ENCODE measurements around the gene OTUD1. TPM values are rescaled to one million over a fixed set of nuclear protein-coding genes. Genes with fewer than 3 reads are reported as not detected.
"Not testable (repeated sequence)": the region's sequence is repeated elsewhere in the genome, so short reads cannot be mapped to it uniquely, and the experiment has no call there.

Gene OTUD1, protein sequence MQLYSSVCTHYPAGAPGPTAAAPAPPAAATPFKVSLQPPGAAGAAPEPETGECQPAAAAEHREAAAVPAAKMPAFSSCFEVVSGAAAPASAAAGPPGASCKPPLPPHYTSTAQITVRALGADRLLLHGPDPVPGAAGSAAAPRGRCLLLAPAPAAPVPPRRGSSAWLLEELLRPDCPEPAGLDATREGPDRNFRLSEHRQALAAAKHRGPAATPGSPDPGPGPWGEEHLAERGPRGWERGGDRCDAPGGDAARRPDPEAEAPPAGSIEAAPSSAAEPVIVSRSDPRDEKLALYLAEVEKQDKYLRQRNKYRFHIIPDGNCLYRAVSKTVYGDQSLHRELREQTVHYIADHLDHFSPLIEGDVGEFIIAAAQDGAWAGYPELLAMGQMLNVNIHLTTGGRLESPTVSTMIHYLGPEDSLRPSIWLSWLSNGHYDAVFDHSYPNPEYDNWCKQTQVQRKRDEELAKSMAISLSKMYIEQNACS
- total RNA-seq (10 to 100 TPM; 19.8 to 23.5 TPM), polyA plus RNA-seq (10 to 100 TPM in 1 of 2 donors, 1 to 10 TPM in 1; 8.0 to 10.4 TPM)
- long read RNA-seq, donor 1, partial matches to known transcripts = 0 of 2 reads
- long read RNA-seq, donor 1, other reads (novel, unspliced or antisense) = 0 of 2 reads
- long read RNA-seq, donor 2, transcript OTUD1-201 (1 exons, 2,933 nt) = major isoform, 52 of 52 reads
- long read RNA-seq, donor 2, partial matches to known transcripts = 0 of 52 reads
- long read RNA-seq, donor 2, other reads (novel, unspliced or antisense) = 0 of 52 reads

DNA sequence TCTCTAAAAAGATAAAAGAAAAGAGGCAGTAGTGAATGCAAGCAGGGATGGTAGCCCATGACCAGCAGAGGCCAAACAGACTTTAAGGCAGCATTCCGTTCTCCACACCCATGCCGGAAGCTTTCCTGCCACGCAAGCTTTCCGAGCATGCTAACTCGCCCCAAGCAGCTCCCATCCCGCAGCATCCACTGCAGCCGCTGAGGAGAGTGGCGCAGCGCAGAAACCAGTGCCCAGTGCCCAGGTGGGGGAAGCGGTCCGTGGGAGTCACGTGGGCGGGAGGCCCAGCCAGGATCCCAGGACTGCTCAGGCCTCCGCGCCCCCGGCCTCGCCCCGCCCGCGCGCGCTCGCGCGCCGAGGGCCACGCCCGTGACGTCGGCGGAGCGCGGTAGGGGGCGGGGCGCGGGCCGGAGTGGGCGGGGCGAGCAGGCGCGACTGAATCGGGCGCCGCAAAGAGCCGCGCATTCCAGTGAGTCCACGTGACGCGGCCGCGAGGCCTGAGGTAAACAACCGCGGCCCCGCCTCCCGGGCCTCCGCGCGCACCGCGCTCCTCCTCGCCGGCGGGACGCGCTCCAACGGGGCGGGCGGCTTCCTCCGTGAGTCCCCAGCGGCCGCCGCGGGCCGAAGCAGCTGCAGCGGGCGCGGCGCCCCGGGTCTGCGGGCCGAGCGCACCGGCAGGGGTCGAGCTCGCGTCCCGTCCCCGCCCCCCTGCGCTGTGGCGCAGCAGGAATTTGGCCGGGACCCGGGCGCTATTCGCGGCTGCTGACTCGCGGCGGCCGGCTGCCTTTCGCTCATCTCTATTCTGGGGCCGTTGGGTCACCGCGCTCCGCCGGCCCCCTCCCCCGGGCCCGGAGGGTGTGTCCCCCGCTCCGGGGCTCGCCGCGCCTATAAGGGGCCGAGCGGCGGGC, at the start of gene OTUD1:
OTUD1 (plus strand) TSS at position 529 of the 905 bp plus-strand sequence. CDS start 383 bp downstream, outside the sequence.
- Histone ChIP-seq H3K4me1 (ENCODE audit: control insufficient read depth in 1 of 2, insufficient read depth in 2 of 2, low read length in 2 of 2) (peaks cover 0 to 3% of the 10 kb centered on the region in 2 donors), H3K36me3 (ENCODE audit: control insufficient read depth in 1 of 2, insufficient read depth in 2 of 2, low read length in 1 of 2) (no peaks in the 10 kb centered on the region), H3K9me3 (ENCODE audit: control insufficient read depth, low read length) (no peaks in the 10 kb centered on the region), H3K4me3 (ENCODE audit: low read length in 2 of 2) (peak within 1 kb of the TSS; percentile 97 to 99), H3K27ac (ENCODE audit: low read depth in 1 of 2, low read length in 2 of 2) (peak within 1 kb of the TSS; percentile 72 to 79), H3K27me3 (ENCODE audit: control insufficient read depth in 1 of 2, insufficient read depth in 2 of 2, low read length in 1 of 2) (no peaks in the 10 kb centered on the region)
- intact Hi-C loops (cut with DNase I) = no loop called here
- peak; percentile 97 for ATAC-seq (ENCODE audit: low FRiP score)
- peak; percentile 98 for DNase-seq
- WGBS, 2 donors = 0 to 1% methylated on average over 63 to 115 of the region's 115 CpGs

DNA sequence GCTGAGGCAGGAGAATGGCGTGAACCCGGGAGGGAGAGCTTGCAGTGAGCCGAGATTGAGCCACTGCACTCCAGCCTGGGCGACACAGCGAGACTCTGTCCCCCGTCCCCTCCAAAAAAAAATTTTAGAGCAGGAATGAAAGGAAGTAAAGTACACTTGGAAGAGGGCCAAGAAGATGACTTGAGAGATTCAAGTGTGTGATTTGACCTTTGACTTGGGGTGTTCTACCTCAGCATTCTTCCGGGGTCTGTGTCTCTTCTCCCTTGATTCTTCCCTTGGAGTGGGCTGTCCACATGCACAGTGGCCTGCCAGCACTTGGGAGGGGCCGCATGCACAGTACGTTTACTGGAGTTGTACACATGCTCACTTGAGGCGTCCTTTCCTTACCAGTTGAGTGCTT, 48.5 kb upstream of the OTUD1 start:
- DNase-seq; ATAC-seq (ENCODE audit: low FRiP score); H3K27me3 ChIP-seq (ENCODE audit: control insufficient read depth in 1 of 2, insufficient read depth in 2 of 2, low read length in 1 of 2); intact Hi-C loops (cut with DNase I); H3K9me3 ChIP-seq (ENCODE audit: control insufficient read depth, low read length); H3K4me3 ChIP-seq (ENCODE audit: low read length in 2 of 2); H3K36me3 ChIP-seq (ENCODE audit: control insufficient read depth in 1 of 2, insufficient read depth in 2 of 2, low read length in 1 of 2); H3K4me1 ChIP-seq (ENCODE audit: control insufficient read depth in 1 of 2, insufficient read depth in 2 of 2, low read length in 2 of 2); H3K27ac ChIP-seq (ENCODE audit: low read depth in 1 of 2, low read length in 2 of 2): not testable (repeated sequence)
- WGBS, 2 donors = 84 to 90% methylated on average over 10 of the region's 10 CpGs

DNA sequence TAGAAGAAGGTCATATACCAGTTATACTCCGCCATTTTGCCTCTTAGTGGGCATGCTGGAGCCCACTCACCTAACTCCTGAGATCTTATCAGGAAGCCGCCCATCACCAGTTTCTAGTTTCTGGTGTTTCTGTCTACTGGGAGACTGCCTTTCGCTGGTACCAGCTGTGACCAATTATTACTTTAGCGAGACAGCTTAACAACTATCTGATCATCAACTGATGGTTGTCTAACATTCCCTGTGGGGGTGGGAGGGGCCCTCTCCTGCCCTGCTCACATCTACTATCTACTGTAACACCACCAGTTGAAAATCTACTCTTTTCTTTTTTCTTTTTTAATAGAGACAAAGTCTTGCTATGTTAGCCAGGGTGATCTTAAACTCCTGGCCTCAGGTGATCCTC, 48.1 kb upstream of the OTUD1 start:
- 90 to 93% methylated on average over 4 of the region's 4 CpGs for WGBS, 2 donors
- no peaks in the 10 kb centered on the region for H3K9me3 ChIP-seq (ENCODE audit: control insufficient read depth, low read length)
- no peaks in the 10 kb centered on the region for H3K27me3 ChIP-seq (ENCODE audit: control insufficient read depth in 1 of 2, insufficient read depth in 2 of 2, low read length in 1 of 2)
- intact Hi-C loops (cut with DNase I) = no loop called here
- no peak overlapping the region for H3K4me3 ChIP-seq (ENCODE audit: low read length in 2 of 2)
- no peak overlapping the region for H3K27ac ChIP-seq (ENCODE audit: low read depth in 1 of 2, low read length in 2 of 2)
- no peak for ATAC-seq (ENCODE audit: low FRiP score)
- DNase-seq = no peak
- H3K36me3 ChIP-seq (ENCODE audit: control insufficient read depth in 1 of 2, insufficient read depth in 2 of 2, low read length in 1 of 2) = no peaks in the 10 kb centered on the region
- no peaks in the 10 kb centered on the region for H3K4me1 ChIP-seq (ENCODE audit: control insufficient read depth in 1 of 2, insufficient read depth in 2 of 2, low read length in 2 of 2)

DNA sequence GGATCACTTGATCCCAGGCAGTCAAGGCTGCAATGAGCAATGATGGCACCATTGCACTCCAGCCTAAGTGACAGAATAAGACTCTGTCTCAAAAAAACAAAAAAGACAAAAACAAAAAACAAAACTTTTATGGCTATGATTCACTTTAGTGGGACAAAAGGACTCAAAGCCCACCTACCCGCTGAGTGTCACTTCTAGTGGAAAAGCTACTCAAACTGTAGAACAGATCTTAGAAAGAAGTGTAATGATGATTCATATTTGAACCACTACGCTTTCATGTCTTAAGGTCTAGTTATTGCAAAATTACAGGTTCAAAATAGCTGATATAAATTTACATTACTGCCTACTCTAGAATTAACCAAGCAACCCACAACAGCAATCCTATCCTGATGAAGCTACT, 47.1 kb upstream of the OTUD1 start:
- Histone ChIP-seq H3K27ac (ENCODE audit: low read depth in 1 of 2, low read length in 2 of 2) (no peak overlapping the region), H3K27me3 (ENCODE audit: control insufficient read depth in 1 of 2, insufficient read depth in 2 of 2, low read length in 1 of 2) (no peaks in the 10 kb centered on the region), H3K36me3 (ENCODE audit: control insufficient read depth in 1 of 2, insufficient read depth in 2 of 2, low read length in 1 of 2) (no peaks in the 10 kb centered on the region), H3K9me3 (ENCODE audit: control insufficient read depth, low read length) (no peaks in the 10 kb centered on the region), H3K4me3 (ENCODE audit: low read length in 2 of 2) (no peak overlapping the region), H3K4me1 (ENCODE audit: control insufficient read depth in 1 of 2, insufficient read depth in 2 of 2, low read length in 2 of 2) (no peaks in the 10 kb centered on the region)
- WGBS, 2 donors = 75 to 94% methylated on average over 2 of the region's 2 CpGs
- intact Hi-C loops (cut with DNase I) = no loop called here
- ATAC-seq (ENCODE audit: low FRiP score) (no peak), DNase-seq (no peak)

DNA sequence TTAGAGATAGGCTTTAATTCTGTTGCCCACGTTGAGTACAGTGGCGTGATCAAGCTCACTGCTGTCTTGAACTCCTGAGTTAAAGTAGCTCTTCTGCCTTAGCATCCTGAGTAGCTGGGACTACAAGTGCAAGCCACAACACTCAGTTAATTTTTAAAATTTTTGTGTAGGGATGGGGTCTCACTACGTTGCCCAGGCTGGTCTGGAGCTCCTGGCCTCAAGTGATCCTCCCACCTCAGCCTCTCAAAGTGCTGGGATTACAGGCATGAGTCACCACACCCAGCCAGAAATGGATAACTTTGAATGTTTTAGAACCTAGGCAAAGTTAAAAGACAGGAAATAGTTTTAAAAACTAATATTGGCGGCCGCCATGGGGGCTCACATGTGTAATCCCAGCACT, 43.9 kb upstream of the OTUD1 start:
- H3K27ac ChIP-seq (ENCODE audit: low read depth in 1 of 2, low read length in 2 of 2) = no peak overlapping the region
- no peaks in the 10 kb centered on the region for H3K9me3 ChIP-seq (ENCODE audit: control insufficient read depth, low read length)
- intact Hi-C loops (cut with DNase I) = no loop called here
- WGBS, 2 donors = 90 to 91% methylated on average over 5 of the region's 5 CpGs
- ATAC-seq (ENCODE audit: low FRiP score) = no peak
- H3K4me1 ChIP-seq (ENCODE audit: control insufficient read depth in 1 of 2, insufficient read depth in 2 of 2, low read length in 2 of 2) = no peaks in the 10 kb centered on the region
- H3K4me3 ChIP-seq (ENCODE audit: low read length in 2 of 2) = no peak overlapping the region
- no peaks in the 10 kb centered on the region for H3K27me3 ChIP-seq (ENCODE audit: control insufficient read depth in 1 of 2, insufficient read depth in 2 of 2, low read length in 1 of 2)
- H3K36me3 ChIP-seq (ENCODE audit: control insufficient read depth in 1 of 2, insufficient read depth in 2 of 2, low read length in 1 of 2) = no peaks in the 10 kb centered on the region
- no peak for DNase-seq

DNA sequence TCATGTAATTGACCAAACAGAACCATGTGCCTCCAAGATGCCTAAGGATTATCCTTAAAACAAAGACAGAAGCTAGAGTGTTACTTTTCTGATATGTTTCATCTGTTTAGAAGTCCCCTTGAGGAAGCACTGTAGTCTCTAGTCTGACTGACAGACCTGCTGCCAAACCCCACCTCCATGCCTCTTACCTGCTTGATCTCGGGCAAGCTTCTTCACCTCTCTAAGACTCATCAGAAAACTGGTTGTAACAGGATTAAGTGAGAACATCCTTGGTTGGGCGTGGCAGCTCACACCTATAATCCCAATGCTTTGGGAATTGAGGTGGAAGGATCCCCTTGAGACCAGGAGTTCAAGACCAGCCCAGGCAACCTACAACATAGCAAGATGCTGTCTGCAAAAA, 42.2 kb upstream of the OTUD1 start:
- no peak for DNase-seq
- H3K9me3 ChIP-seq (ENCODE audit: control insufficient read depth, low read length) = no peaks in the 10 kb centered on the region
- ATAC-seq (ENCODE audit: low FRiP score) = no peak
- H3K36me3 ChIP-seq (ENCODE audit: control insufficient read depth in 1 of 2, insufficient read depth in 2 of 2, low read length in 1 of 2) = no peaks in the 10 kb centered on the region
- H3K27ac ChIP-seq (ENCODE audit: low read depth in 1 of 2, low read length in 2 of 2) = no peak overlapping the region
- WGBS, 2 donors = 85 to 87% methylated on average over 2 of the region's 2 CpGs
- H3K27me3 ChIP-seq (ENCODE audit: control insufficient read depth in 1 of 2, insufficient read depth in 2 of 2, low read length in 1 of 2) = no peaks in the 10 kb centered on the region
- no peaks in the 10 kb centered on the region for H3K4me1 ChIP-seq (ENCODE audit: control insufficient read depth in 1 of 2, insufficient read depth in 2 of 2, low read length in 2 of 2)
- H3K4me3 ChIP-seq (ENCODE audit: low read length in 2 of 2) = no peak overlapping the region
- intact Hi-C loops (cut with DNase I) = no loop called here

DNA sequence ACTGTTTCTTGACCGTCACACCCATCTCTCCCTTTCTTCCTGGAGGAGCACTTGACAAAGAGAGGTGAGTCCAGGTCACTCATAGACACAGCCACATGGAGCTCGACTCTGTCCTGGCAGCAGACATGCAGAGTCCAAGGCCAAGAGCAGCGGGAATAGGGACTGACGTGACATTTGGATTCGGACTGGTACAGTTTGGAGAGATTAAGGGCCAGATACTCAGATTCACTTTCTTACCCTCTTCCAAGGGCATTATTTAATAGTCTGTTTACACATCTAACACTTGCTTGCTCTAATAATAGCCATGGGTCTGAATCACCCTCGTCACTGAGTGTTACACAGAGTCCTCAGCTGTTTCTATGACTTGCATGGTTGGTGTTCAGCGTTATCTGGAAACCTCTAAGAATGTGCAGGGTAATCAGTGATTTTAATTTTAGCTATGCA, 39.2 kb upstream of the OTUD1 start:
- Histone ChIP-seq H3K4me3 (ENCODE audit: low read length in 2 of 2) (no peak overlapping the region), H3K27me3 (ENCODE audit: control insufficient read depth in 1 of 2, insufficient read depth in 2 of 2, low read length in 1 of 2) (no peaks in the 10 kb centered on the region), H3K36me3 (ENCODE audit: control insufficient read depth in 1 of 2, insufficient read depth in 2 of 2, low read length in 1 of 2) (no peaks in the 10 kb centered on the region), H3K4me1 (ENCODE audit: control insufficient read depth in 1 of 2, insufficient read depth in 2 of 2, low read length in 2 of 2) (no peaks in the 10 kb centered on the region), H3K9me3 (ENCODE audit: control insufficient read depth, low read length) (no peaks in the 10 kb centered on the region), H3K27ac (ENCODE audit: low read depth in 1 of 2, low read length in 2 of 2) (no peak overlapping the region)
- WGBS, 2 donors = 11% methylated on average over 7 of the region's 7 CpGs
- intact Hi-C loops (cut with DNase I) = no loop called here
- peak; percentile 56 for ATAC-seq (ENCODE audit: low FRiP score)
- no peak for DNase-seq

DNA sequence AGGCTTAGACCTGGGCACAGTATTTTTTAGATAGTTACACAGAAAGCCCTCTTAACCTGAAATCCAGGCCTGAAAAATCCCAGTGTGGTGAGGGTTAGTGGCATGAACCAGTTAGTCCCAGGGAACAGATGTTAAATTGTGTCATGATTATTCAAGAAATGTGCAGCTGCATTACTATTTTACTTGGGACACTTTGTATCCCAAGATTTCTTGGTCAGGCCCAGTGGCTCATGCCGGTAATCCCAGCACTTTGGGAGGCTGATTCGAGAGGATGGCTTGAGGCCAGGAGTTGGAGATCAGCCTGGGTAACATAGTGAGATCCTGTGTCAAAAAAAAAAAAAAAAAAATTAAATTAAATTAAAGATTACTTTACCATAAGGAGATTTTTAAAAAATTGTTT, 36.0 kb upstream of the OTUD1 start:
- Histone ChIP-seq H3K9me3 (ENCODE audit: control insufficient read depth, low read length) (no peaks in the 10 kb centered on the region), H3K4me3 (ENCODE audit: low read length in 2 of 2) (no peak overlapping the region), H3K4me1 (ENCODE audit: control insufficient read depth in 1 of 2, insufficient read depth in 2 of 2, low read length in 2 of 2) (no peaks in the 10 kb centered on the region), H3K36me3 (ENCODE audit: control insufficient read depth in 1 of 2, insufficient read depth in 2 of 2, low read length in 1 of 2) (no peaks in the 10 kb centered on the region), H3K27ac (ENCODE audit: low read depth in 1 of 2, low read length in 2 of 2) (no peak overlapping the region), H3K27me3 (ENCODE audit: control insufficient read depth in 1 of 2, insufficient read depth in 2 of 2, low read length in 1 of 2) (no peaks in the 10 kb centered on the region)
- intact Hi-C loops (cut with DNase I) = no loop called here
- 55 to 70% methylated on average over 2 of the region's 2 CpGs for WGBS, 2 donors
- ATAC-seq (ENCODE audit: low FRiP score) (no peak), DNase-seq (no peak)

Data from aorta (tissue), 5 donors.